Natural killer cell (primary cell): Measurements from ENCODE around the gene LIN28B. TPM values are rescaled to one million over a fixed set of nuclear protein-coding genes. Genes with fewer than 3 reads are reported as not detected.

Source experiments
- ATAC-seq, 3 donors: fragments of 150-1000 bp in 2 of 3; fragments of 200-7000 bp in 1 of 3; cut with Tn5 transposase; 1 replicate in 1 of 3; 2 replicates in 2 of 3; pipeline ENCODE4 v1.10.0; 2021; ENCODE audit warnings: mild to moderate bottlenecking in 2 of 3, moderate library complexity in 2 of 3
- DNase-seq, 2 donors: peaks; one replicate each; pipeline versions ENCODE4 v3.0.0 to v3.0.0-alpha.2; 2013 to 2021; ENCODE audit warnings: mixed read lengths in 1 of 2
- H3K27ac ChIP-seq: one replicate; pipeline ENCODE4 v1.5.1; 2013; ENCODE audit warnings: mild to moderate bottlenecking, low read length
- H3K27me3 ChIP-seq: one replicate; pipeline ENCODE4 v1.6.1; 2013; ENCODE audit warnings: low read length; ENCODE audit not compliant: control insufficient read depth, insufficient read depth
- H3K36me3 ChIP-seq: one replicate; pipeline ENCODE4 v1.6.1; 2013; ENCODE audit warnings: low read length; ENCODE audit not compliant: control insufficient read depth, insufficient read depth
- H3K4me1 ChIP-seq: one replicate; pipeline ENCODE4 v1.6.1; 2013; ENCODE audit warnings: low read length; ENCODE audit not compliant: control insufficient read depth, insufficient read depth
- H3K4me3 ChIP-seq: one replicate; pipeline ENCODE4 v1.5.1; 2013; ENCODE audit warnings: low read length
- H3K9me3 ChIP-seq: one replicate; pipeline ENCODE4 v1.6.1; 2013; ENCODE audit warnings: low read length; ENCODE audit not compliant: control insufficient read depth, insufficient read depth
- H3K27ac Mint-ChIP-seq, 2 donors: one replicate each; pipeline ENCODE4 v1.8.0; 2022; ENCODE audit warnings: mild to moderate bottlenecking in 2 of 2, mixed read lengths in 2 of 2, moderate library complexity in 1 of 2
- H3K27me3 Mint-ChIP-seq, 2 donors: one replicate each; pipeline ENCODE4 v1.8.0; 2022; ENCODE audit warnings: low read depth in 2 of 2, mixed read lengths in 2 of 2
- H3K36me3 Mint-ChIP-seq: one replicate; pipeline ENCODE4 v1.8.0; 2022; ENCODE audit warnings: mixed read lengths
- H3K4me1 Mint-ChIP-seq, 2 donors: one replicate each; pipeline ENCODE4 v1.8.0; 2022; ENCODE audit warnings: mixed read lengths in 2 of 2
- H3K4me3 Mint-ChIP-seq: one replicate; pipeline ENCODE4 v1.8.0; 2022; ENCODE audit warnings: mild to moderate bottlenecking, moderate library complexity, mixed read lengths
- H3K9me3 Mint-ChIP-seq, 2 donors: one replicate each; pipeline ENCODE4 v1.8.0; 2022; ENCODE audit warnings: mixed read lengths in 2 of 2
- CTCF ChIP-seq: fragments of 200-600 bp; IDR thresholded peaks from one replicate; pipeline ENCODE4 v1.8.0; 2022; ENCODE audit warnings: antibody characterized with exemption
- WGBS: methylation state at CpG from one replicate; pipeline ENCODE4 v1.1.7; 2013; ENCODE audit warnings: missing lambda C conversion rate; ENCODE audit not compliant: insufficient coverage; 5-methylcytosine and 5-hydroxymethylcytosine counted together
- intact Hi-C: fragments of 100-400 bp; cut with micrococcal nuclease; formaldehyde crosslinking; loops from one replicate; pipeline ENCODE4 v1.14.2; 2022
- total RNA-seq, 4 donors: library from RNA; stranded (reverse); fragments of 120-200 nt in 1 of 4; gene quantifications; one replicate each; pipeline versions ENCODE4 v1.2.3 to v1.2.4, GENCODE V29; 2013 to 2022

The LIN28B gene
- total RNA-seq, 3 donors from 2014 or later (not counting 1 experiment from before 2014, with no cell fraction given) = not detected

- Histone ChIP-seq H3K27me3 (no peaks in the 10 kb centered on the region), H3K4me3 (no peak overlapping the region), H3K27ac (no peak overlapping the region), H3K9me3 (no peaks in the 10 kb centered on the region), H3K4me1 (no peaks in the 10 kb centered on the region), H3K36me3 (no peaks in the 10 kb centered on the region)
- Mint-ChIP-seq H3K4me3 (no peak overlapping the region), H3K9me3 (no peaks in the 10 kb centered on the region), H3K36me3 (no peaks in the 10 kb centered on the region), H3K27ac (no peak overlapping the region), H3K4me1 (no peaks in the 10 kb centered on the region), H3K27me3 (peaks cover 0 to 3% of the 10 kb centered on the region in 2 donors)
- no peak for ATAC-seq
- intact Hi-C loops = no loop called here
- 16% methylated on average over 3 of the region's 3 CpGs for WGBS
- TF ChIP-seq CTCF = no peak
- DNase-seq = no peak
These were observed 16.5 kb downstream of the LIN28B start for GRCh38 chr6:104973404-104973803.

- DNase-seq (no peak), ATAC-seq (no peak)
- Histone ChIP-seq H3K27me3 (no peaks in the 10 kb centered on the region), H3K4me1 (no peaks in the 10 kb centered on the region), H3K4me3 (no peak overlapping the region), H3K27ac (no peak overlapping the region), H3K9me3 (no peaks in the 10 kb centered on the region), H3K36me3 (no peaks in the 10 kb centered on the region)
- Mint-ChIP-seq H3K36me3 (no peaks in the 10 kb centered on the region), H3K4me1 (no peaks in the 10 kb centered on the region), H3K9me3 (no peaks in the 10 kb centered on the region), H3K4me3 (no peak overlapping the region), H3K27me3 (peaks cover 8% of the 10 kb centered on the region in 2 donors), H3K27ac (no peak overlapping the region)
- no peak for TF ChIP-seq CTCF
- intact Hi-C loops = no loop called here
- 97% methylated on average over 5 of the region's 5 CpGs for WGBS
These were observed 26.4 kb downstream of the LIN28B start for GRCh38 chr6:104983296-104983695.

- H3K4me3 ChIP-seq = no peak overlapping the region
- H3K36me3 Mint-ChIP-seq = no peaks in the 10 kb centered on the region
These were observed 26.9 kb downstream of the LIN28B start for GRCh38 chr6:104983776-104984175.

More at GRCh38 chr6:104983776-104984175, 26.9 kb downstream of the LIN28B start:
- 88% methylated on average over 4 of the region's 4 CpGs for WGBS
- no peak overlapping the region for H3K4me3 Mint-ChIP-seq
- DNase-seq = no peak
- no peak for ATAC-seq
- Histone ChIP-seq H3K9me3 (no peaks in the 10 kb centered on the region), H3K4me1 (no peaks in the 10 kb centered on the region), H3K27ac (no peak overlapping the region), H3K36me3 (no peaks in the 10 kb centered on the region), H3K27me3 (no peaks in the 10 kb centered on the region)
- TF ChIP-seq CTCF = no peak
- intact Hi-C loops = no loop called here
- no peak overlapping the region for H3K27ac Mint-ChIP-seq
- peaks cover 8 to 10% of the 10 kb centered on the region in 2 donors for H3K27me3 Mint-ChIP-seq
- H3K9me3 Mint-ChIP-seq = no peaks in the 10 kb centered on the region
- H3K4me1 Mint-ChIP-seq = no peaks in the 10 kb centered on the region
